AG09319 (cell line): Measurements from ENCODE around the gene SNAP47.

Experiments
- DNase-seq: peaks from one replicate; pipeline ENCODE4 v3.0.0-alpha.2; 2010; ENCODE audit warnings: low read depth; ENCODE audit errors: extremely low read depth
- TF ChIP-seq, protein P1 (sequence below): IDR thresholded peaks from 2 replicates; pipeline ENCODE4 v1.5.1; 2011; ENCODE audit warnings: low read depth, mild to moderate bottlenecking, inconsistent platforms, low read length, moderate library complexity

Gene SNAP47

DNA sequence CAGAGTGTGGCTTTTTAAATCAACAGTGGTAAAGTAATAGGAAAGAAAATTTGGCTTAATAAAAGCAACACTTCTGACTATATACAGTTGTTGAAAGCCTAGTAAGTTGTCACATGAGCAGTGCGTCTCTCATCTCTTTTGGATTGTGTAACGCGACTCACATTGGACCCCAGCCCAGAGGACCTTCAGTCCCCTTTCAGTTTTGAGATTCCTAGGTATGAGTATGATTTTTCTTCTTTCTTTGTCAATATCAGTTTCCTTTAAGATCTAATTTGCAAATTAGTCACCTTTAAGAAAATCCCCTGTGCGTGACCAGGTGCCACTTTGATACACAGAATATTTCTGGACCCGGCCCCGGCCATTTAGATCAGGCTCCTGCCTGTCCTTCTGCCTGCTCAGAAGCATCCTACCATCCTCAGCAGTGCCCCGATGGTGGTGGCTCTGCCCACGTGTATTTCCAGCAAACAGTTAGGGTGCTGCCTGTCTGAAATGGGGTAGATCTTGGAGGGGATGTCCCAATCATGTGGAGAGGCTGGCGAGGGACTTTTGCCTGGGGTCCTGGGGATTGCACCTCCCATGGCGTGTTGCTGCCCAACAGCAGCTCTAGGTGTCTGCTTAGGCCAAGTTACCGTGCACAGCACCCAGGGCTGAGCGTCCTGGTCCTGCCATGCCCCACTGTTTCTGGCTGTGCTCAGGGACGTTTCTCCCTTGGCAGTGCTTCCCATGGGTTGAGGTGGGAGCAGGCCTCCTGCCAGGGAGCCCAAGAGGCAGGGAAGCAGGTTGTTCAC lies 21.1 kb downstream of the SNAP47 start:
- DNase-seq = no peak
- TF ChIP-seq, protein P1, sequence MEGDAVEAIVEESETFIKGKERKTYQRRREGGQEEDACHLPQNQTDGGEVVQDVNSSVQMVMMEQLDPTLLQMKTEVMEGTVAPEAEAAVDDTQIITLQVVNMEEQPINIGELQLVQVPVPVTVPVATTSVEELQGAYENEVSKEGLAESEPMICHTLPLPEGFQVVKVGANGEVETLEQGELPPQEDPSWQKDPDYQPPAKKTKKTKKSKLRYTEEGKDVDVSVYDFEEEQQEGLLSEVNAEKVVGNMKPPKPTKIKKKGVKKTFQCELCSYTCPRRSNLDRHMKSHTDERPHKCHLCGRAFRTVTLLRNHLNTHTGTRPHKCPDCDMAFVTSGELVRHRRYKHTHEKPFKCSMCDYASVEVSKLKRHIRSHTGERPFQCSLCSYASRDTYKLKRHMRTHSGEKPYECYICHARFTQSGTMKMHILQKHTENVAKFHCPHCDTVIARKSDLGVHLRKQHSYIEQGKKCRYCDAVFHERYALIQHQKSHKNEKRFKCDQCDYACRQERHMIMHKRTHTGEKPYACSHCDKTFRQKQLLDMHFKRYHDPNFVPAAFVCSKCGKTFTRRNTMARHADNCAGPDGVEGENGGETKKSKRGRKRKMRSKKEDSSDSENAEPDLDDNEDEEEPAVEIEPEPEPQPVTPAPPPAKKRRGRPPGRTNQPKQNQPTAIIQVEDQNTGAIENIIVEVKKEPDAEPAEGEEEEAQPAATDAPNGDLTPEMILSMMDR = no peak

DNA sequence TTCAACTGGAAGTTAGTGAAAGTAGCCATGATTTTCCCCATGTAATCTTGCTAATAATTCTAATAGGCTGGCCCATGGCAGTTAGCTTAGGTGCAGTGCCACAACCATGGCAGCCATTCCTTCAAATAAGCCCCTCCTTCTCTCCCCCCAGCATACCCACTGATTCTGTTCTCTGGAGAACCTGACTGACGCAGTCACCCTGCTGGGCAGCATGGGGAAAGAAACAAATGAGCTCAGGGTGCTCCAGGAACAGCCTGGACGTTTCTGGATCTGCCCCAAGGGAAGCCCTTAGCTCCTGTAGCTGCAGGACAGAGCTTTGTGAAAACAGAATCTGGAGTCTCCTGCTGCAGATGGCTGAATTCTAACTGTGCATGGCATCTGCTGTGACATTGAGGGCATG lies 22.5 kb downstream of the SNAP47 start:
- no peak for DNase-seq
- TF ChIP-seq, protein P1 = no peak

DNA sequence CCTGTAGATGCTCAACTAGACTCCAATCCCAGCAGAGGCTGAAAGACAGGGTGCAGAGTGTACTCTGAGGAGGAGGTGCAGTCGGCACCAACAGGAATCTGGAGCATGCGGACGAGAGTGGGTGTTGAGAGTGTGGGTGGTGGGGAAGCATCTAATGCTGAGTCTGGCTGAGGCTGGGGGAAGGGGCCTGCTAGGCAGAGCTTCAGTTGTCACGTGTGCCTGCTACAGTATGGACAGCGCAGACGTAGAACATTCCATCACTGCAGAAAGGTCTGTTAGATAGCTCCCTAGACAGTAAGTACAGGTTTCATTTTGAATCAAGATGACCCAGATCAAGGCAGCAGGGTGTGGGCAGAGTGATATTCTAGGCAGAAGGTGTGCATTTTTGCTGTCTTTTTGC lies 23.1 kb downstream of the SNAP47 start:
- TF ChIP-seq, protein P1 = no peak

DNA sequence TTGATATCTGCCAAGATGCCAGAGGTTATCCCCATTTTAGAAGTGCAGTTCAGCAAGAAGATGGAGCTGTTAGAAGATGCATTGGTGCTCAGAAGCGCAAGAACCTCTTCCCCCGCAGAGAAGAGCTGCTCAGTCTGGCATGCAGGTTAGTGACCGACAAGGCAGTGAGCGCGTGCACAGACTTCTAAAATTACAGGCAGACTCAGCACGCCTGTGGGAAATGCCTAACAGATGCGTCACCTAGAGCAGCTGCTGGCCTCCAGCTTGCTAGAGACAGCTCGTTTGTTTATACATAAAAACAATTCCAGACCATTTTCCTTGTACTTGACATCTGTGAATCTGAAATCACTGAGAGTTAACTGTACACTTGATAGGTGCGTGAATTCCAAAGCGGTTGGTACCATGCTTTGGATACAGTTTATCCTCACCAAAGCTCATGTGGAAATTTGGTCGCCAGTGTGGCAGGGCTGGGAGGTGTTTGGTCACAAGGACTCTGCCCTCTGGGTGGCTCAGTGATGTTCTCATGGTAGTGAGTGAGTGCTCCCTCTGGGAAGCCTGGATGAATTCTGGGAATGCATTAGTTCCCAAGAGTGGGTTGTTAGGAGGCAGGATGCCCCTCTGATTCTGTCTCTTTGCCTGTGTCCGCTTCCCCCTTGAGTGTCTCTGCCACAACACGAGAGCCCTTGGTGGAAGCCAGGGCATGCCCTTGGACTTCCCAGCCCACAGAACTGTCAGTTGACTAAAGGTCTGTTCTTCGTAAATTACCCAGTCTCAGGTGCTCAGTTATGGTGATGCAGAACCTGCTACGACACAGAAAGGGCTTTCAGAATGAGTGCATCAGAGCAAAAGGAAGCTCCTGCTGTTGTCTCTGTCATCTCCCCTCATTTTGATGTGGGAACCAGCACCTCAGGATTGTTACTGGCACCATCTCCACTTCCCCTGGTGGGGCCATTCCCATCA lies 24.4 kb downstream of the SNAP47 start:
- TF ChIP-seq, protein P1 = no peak

More for the DNA sequence above, 23.1 kb downstream of the SNAP47 start:
- no peak for DNase-seq

DNA sequence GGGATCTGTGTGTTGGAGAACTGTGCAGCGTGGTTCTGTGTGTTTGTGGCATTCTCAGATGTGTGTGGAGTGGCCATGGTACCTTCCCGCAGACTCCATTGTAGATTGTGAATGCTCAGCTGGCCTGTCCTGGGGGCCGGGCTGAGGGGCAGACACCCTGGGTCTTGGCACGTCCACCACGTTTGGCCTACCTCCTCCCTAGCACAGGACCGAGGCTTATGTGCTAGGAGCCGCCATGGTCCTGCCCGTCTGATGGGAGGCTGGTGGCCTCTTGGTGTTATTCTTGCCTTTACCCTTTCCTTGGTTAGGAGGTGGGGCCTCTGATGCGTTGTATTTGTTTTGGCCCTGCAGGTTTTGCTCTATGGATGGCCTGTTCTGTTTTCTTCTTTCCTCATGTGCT lies 25.1 kb downstream of the SNAP47 start:
- no peak for DNase-seq
- TF ChIP-seq, protein P1 = no peak

More for the DNA sequence above, 24.4 kb downstream of the SNAP47 start:
- peak; percentile 93 for DNase-seq

DNA sequence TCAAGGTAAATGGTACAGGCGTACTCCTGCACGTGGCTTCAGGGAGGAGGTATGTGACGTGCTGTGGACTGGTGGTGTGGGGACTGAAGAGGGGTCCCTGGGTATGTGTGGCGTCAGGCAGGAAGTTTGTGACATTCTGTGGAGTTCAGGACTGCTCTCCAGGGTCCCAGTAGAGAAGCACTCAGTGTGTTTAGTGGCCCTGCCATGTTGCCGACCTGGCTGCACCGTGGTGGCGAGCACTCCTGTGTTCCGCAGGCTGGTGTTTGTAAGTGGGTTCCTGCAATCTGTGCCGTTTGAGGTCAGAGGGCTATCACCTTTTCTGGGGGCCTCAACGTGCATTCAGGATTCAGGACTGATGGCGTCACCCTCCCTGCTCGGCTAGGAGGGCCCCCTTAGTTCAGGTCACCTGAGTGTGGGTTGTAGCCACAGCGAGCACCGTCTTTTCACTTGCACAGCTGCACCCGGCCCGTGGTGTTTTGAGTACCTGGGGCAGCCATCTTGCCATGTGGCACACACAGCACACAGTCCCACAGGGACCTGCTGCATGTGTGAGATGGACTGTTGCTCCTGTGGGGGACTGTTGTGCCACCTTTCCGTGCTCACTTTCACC lies 26.5 kb downstream of the SNAP47 start:
- DNase-seq = no peak
- TF ChIP-seq, protein P1 = no peak
